Activated CD8-positive, alpha-beta memory T cell treated with anti-CD3 and anti-CD28 coated beads for 48 hours (primary cell): ENCODE data around the gene CCDC201.
"Not testable (repeated sequence)": the region's sequence is repeated elsewhere in the genome, so short reads cannot be mapped to it uniquely, and the experiment has no call there.

ENCODE experiments used
- DNase-seq, 3 experiments: peaks; one replicate each; pipeline ENCODE4 v3.0.0-alpha.2; 2020; ENCODE audit warnings: low read depth in 2 of 3, low spot score in 2 of 3

The CCDC201 gene

DNA sequence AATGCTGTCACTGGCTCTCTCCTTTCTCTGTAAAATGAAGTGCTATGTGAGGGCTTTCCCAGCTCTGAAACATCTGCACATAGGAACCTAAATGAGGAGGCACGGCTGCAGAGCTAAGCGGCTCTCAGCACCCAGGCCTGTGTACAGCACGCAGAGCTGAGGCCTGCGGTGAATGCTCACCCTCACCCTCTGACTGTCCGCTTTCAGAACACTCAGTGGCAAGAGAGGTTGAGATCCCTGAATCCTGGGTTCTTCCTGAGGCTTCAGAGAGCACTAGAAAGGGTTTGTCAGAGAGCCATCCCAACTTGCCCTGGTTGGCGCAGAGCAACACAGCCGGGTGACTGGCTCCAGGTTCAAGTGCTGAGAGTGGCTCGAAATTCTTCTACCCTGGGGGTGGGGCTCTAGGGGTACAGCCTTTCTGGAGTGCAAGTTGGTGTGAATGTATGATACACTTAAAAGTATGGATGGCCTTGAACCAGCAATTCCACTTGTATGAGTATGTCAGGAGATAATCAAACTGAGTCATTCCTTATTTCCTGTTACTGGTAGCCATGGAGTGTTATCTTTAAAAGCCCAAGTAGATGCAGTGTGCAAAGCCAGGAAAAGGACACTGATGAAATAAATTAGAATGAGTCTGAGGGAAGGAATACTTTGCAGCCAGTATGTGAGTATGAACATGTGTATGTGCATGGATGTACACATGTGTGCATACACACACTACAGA, 1.7 kb upstream of the CCDC201 start:
- no peak for DNase-seq

DNA sequence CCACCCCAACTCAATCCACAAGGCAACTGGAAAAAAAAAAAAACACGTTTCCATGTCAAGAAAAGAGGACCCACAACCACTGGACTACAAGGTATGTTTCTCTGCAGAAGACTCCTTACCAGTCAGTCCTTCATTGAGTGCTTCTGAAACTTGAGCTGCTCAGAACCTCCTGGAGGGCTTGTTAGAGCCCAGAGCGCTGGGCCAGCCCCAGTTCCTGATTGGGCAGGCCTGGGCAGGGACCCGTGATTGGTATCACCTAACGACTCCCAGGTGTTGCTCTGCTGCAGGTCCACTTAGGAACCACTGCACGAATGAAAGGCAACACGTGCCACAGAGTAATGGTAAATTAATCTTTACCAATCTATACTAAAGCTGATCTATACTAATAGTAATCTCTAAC, 473 bp upstream of the CCDC201 start:
- DNase-seq = no peak

DNA sequence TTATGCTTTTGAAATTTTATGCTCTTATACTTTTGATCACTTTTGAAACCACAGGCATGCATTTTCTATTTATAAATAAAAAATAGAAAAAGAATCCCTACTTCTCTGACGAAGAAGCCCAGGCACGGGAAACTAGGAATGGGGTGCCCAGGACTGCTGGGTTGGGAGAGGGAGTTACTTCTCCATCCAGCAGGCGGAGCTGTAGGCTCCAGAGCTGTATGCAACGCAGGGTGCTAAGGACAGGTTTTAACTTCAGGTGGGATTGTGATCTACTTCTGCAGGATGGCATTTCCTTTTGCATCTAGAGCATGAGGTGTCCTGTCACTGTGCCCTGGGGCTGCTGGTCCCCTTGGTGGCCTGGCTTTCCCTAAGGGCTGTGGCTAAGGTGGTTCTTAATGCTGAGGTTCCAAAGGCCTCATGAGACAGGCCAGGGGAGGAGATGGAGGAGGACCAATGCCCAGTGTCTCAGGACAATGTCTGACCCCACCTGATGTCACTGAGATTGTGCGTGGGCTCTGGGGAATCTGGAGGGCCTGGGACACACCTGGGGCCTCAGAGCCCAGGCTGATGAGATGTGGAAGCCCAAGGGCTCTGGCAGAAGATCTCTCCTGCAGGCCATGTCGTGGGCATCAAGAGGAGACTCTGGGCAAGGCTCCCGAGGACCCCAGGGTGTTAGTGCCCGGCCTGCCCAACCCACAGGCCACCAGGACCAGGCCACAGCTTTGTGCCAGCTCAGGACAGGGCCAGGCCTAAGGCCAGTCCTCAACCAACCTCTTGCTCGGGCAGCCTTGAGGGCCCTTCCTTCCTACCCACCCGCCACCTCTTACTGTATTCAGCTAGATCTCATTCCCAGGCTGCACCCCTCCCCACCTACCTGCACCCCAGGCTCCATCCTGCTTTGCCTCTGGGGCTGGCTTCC, 507 bp downstream of the CCDC201 start:
- DNase-seq = no peak

DNA sequence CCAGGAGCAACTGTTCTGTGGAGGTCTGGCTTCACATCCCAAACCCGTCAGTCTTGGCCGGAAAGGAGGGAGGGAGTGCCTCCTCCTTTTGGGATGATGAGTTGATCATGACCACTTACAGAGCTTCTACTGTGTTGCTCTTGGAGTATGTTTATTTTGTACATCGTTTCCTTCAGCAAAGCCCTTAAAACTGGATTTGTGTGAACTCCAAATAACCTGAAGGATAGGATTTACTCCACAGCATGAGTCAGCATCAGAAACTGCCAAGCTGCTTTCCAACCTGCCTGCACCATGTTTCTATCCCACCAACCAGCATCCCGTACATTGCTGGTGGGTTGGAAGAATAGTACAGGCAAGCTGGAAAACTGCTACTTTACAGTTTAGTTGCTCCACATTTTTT, 3.5 kb downstream of the CCDC201 start:
- no peak for DNase-seq

DNA sequence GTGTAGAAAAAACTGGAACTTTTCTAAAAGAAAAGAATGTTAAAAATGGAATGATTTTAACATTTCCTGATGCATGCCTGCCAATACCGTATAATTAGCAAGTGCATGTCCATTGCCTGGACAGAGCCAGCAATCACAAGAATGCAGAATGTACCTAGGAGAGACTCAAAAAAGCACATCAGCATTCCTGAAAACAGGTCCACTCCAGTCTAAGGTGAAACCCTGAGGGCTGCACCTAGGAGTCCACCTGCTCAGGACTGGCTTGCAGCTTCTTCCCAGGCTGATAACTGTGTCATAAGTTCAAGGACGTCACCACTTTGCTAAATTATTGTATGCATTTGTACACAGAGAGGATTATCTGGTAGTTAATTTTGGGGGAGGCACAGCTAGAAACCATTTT, 5.4 kb downstream of the CCDC201 start:
- DNase-seq = no peak

DNA sequence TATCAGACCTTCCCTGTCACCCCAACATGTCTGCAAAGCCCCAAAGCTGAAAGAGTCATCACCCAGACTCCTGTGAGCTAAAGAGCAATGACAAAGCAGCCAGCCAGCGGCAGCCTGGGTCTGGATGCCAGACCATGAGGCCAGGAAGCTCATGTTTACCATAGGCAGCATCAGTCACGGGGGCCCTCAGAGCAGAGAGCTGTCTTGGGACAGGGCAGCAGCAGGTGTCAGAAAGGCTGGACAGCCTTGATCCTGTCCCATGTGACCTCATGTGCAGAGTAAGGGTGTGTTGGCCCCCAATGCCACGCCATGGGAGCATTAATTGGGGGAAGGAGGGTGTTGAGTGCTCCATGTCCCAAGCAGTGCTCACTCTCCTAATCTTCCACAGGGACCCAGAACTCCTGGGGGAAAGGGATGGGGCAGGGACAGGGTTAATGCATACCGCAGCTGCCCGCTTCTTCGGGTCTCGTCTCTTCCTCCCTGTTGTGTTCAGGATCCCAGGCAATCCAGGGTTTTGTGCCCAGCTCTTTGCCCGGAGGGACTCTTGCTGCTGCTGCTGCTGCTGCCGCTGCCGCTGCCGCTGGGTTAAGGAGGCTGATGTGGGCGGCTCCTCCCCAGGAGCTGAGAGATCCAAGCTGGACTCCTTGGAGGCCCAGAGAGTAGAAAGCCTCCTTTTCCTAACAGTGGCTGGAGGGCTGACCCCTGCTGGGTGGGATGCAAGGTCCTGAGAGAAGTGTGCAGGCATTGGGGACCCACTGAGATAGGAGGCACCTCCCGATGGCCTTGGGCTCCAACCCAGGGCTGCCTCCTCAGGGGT, 7.1 kb downstream of the CCDC201 start:
- no peak for DNase-seq

DNA sequence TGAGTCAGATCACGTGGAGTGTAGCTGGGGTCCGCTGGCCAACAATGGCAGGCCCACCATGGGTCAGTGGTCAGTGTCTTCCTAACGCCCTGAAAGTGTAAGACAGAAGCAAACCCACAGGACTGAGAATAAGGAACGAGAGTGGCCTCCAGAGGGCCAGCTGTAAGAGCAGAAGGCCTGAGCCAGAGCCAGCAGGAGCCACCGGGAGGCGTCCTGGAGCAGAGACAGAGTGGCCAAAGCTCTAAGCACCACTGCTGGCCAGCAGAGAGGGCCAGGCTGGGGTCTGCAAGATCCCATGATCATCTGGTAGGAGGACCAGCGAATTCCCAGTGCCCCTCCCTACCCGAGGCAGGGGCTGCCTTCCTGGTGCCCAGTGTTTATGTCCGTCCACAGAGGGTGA, 9.2 kb downstream of the CCDC201 start:
- DNase-seq = no peak

DNA sequence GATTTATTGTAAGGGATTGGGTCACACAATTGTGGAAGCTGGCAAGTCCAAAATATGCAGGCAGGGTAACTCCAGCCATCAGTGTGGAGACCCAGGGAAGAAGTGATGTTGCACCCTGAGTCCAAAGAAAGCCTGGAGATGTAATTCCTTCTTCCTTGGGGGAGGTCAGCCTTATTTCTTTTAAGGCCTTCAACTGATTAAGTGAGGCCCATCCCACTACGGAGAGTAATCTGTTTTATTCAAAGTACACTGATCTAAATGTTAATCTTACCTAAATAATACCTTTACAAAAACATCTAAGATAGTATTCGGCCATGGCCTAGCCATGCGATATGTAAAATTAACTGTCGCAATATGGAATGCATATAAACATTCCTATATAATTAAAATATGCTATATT, 16.0 kb downstream of the CCDC201 start:
- DNase-seq = not testable (repeated sequence)

DNA sequence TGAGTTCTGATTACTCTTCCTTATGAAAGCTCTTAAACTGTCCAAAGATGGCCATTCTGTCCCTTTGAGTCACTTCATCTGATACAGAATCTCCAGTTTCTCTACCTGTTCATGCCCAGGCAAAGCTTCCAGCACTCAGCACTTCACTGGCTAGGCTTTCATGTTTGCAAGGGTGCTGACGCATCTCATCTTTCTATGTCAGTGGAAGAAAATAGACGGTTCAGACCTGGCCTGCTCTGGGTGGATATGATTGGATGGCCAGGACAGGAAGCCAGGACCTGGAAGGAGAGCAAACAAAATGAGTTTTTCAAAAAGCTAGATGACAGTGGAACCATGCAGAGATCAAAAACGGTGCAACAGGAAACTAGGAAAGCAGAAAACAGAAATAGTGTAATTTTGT, 17.2 kb downstream of the CCDC201 start:
- DNase-seq = not testable (repeated sequence)

DNA sequence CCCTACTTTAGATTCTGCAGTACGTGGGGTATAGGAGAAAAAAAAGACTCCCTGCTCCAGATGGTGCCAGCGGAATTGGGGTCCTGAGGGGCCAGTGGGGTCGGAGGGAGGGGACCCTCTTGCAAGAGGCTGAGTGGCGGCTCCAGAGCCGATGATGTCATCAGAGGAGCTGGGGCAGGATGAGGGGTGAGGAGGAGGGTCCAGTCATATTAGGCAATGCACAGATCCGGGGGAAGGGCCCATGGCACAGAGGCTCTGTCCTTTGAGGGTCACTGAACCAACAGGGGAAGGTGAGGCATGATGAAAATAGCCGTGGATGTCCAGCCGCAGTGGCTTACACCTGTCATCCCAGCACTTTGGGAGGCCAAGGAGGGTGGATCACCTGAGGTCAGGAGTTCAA, 19.4 kb downstream of the CCDC201 start:
- DNase-seq = not testable (repeated sequence)

DNA sequence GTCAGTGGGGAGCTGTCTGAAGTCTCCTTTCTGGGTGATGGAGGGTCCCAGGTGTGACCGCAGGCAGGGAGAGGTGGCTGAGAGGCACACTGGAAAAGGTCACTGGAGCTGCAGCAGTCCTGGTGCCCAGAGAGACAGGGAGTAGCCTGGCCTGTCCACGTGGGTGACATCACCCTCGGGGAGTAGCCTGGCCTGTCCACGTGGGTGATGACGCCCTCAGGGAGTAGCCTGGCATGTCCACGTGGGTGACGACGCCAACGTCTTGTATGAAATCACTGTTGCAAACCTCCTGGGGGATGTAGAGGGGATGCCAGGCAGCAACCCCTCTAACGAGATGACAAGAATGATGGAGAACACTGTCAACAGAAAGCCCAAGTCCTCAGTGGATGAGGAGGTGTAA, 19.9 kb downstream of the CCDC201 start:
- not testable (repeated sequence) for DNase-seq

DNA sequence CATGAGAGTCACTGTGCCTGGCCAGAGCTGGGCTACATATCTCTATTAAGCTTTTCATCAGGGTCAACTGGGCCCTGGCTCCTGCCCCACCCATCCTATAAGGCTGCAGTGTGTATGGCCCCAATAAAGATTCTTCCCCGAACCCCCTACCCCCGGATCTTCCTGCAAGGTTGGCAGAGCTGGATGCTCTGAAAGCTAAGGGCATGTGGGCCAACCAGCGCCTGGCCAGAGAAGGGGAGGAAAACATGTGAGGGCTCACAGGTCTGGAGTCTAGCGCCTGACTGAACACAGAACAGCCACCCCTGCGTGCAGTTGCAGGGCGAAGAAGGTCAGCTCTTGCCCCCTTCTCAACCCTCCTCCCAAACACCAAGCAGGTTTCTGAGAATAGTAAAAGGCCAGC, 24.1 kb downstream of the CCDC201 start:
- DNase-seq = not testable (repeated sequence)

DNA sequence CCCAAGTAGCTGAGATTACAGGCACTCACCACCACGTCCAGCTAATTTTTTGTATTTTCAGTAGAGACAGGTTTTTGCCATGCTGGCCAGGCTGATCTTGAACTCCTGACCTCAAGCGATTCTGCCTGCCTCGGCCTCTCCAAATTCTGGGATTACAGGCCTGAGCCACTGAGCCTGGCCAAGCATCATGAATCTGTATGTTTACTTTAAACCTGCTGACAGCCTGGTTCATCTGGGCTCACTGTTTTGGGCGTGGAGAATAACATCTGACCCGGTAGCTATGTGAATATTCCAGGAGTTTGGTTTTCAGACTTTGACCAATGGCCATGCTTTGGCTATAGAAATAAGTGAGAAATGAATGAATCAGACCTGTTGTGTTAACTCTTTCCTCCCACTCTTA, 26.3 kb downstream of the CCDC201 start:
- DNase-seq = not testable (repeated sequence)

DNA sequence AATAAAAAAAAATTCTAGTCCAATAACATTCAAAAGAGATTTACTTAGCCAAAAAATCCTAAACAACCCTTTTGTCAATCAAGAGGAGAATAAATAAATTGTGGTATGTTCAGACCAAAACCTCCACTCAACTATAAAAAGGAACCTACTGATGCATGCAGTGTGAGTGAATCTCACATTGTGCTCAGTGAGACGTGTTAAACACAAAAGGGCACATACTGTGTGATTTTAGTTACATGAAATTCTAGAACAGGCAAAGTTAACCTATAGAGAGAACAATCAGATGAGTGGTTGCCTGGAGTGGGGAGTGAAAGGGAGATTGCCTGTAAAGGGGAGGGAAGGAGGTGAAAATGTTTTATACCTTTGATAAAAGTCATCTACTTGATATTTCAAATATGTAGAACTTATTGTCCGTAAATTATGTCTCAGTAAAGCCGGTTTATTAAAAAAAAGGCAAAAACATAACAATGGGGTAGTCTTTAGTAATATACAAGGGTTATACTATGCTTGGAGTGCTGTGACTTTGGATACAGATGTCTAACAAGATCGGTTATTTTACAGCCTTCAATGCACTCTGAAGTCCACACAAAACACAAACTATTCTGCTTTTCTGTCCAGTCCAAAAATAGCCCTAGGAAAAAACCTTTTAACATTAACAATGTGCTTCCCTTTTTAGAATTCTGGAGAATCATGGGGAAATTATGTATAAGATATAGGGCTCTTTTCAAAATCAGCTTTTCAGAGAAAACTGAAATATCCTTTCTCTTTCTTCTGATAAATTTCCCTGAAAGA, 30.8 kb downstream of the CCDC201 start:
- DNase-seq = not testable (repeated sequence)

DNA sequence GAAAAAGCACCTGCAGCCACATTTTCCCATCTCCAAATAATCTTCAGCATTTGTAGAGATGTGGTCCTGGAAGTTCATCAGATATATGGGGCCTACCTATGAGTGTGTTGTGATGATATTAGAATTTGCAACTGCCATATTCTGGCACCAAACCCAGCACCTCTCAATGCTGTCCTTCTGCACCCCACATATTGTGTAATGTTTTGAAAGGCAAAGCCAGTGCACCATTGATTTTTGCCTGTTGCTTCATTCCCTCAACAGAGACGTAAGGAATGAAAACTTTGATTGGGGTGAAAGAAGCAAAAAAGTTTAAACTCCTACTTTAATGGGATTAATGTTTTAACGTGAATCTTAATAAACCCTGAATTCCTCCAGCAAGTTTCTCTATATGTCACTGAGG, 34.0 kb downstream of the CCDC201 start:
- not testable (repeated sequence) for DNase-seq

DNA sequence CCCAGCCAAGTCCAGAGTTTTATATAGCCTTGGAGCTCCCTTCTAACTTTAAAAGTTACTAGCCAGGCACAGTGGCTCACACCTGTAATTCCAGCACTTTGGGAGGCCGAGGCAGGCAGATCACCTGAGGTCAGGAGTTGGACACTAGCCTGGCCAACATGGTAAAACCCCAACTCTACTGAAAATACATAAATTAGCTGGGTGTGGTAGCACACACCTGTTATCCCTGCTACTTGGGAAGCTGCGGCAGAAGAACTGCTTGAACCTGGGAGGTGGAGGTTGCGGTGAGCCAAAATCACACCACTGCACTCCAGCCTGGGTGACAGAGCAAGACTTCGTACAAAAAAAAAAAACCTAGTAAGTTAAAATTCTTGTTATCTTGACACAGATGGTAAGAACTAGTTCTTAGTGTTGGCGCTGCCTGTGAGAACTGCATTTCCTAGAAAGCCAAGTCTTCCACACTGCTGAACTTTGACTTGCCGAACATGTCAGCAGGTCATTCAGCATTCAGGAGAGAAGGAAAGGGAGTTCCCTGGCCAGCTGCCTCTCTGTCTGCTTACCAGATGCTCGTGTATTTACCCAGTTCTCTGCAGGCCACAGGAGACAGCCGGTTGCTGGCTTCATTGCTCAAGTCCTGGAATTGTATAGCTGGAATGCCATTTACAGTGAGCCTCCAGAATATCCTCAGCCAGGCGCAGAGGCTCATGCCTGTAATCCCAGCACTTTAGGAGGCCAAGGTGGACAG, 40.3 kb downstream of the CCDC201 start:
- not testable (repeated sequence) for DNase-seq

DNA sequence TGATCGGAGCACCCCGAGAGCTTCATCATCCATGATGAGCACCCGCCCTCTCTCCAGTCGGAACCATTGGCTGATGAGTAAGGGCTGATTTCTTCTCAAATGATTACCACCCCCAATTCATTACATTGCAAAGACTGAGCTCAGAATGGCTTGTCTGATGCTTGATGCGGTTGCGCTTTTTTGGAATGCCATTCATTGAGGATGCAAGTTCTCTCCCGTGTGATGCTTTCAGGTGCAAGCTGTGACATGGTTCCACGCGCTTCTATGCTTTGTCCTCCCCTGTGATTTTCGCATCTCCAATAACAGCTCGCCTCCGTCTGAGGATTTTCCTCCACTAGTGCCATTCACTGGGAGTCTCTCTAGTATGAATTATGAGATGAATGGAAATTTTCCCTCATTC, 43.0 kb downstream of the CCDC201 start:
- not testable (repeated sequence) for DNase-seq

DNA sequence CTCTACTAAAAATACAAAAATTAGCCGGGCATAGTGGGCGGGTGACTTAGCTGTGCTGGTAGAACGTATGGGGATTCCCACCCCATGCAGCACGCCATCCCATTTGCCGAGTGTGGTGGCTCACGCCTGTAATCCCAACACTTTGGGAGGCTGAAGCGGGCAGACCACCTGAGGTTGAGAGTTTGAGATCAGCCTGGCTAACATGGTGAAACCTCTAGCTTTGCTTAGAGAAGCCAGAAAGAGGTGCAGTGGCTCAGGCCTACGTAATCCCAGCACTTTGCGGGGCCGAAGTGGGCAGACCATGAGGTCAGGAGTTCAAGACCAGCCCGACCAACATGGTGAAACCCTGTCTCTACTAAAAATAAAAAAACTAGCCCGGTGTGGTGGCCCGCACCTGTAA, 45.2 kb downstream of the CCDC201 start:
- DNase-seq = not testable (repeated sequence)

DNA sequence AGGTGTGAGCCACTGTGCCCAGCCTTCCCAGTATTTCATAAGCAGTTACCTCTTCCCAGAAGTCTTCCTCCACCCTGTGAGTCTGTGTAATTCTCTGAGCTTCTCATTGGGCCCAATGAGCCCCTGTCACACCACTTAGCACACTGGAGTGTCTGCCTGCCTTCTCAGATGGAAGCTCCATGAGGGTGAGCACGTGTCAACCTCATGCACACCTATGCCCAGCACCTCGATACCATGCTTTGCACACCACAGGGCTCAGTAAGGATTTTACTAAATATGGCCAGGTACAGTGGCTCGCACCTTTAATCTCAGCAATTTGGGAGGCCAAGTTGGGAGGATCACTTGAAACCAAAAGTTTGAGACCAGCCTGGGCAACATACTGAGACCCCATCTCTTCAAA, 46.3 kb downstream of the CCDC201 start:
- DNase-seq = not testable (repeated sequence)

DNA sequence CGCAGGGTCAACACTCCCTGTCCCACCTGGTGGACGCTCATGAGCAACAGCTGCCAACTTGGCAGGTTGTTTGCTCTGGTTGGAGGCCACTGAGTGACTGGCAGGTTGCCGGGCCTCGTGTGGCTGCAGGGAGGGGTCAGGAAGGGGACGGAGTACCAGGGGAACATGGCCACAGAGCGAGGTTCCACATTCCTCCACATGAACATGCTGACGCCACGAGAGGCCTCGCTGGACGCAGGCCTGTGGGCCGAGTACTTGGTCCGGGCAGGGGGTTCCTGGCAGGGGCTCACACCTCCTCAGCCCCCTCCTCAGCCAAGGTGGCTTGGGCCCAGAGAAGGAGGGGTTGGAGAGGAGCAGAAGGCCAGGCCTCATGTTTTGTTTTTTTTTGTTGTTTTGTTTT, 54.1 kb downstream of the CCDC201 start:
- DNase-seq = not testable (repeated sequence)
